OCI-LY7 (cell line): ENCODE data around the gene TMEM165.
"Not testable (repeated sequence)": the region's sequence is repeated elsewhere in the genome, so short reads cannot be mapped to it uniquely, and the experiment has no call there.

Experiments
- EZH2phosphoT487 ChIP-seq: fragments of 200-600 bp; sonication (generic); IDR thresholded peaks from 2 replicates; pipeline ENCODE4 v1.6.1; 2018; ENCODE audit warnings: low read depth, borderline replicate concordance, mild to moderate bottlenecking, mixed run types, antibody characterized with exemption, low read length, moderate library complexity, mixed read lengths
- TF ChIP-seq, protein P1 (sequence below): fragments of 200-600 bp; sonication (generic); conservative IDR thresholded peaks from 2 replicates; pipeline ENCODE4 v1.5.1; 2014; ENCODE audit warnings: mild to moderate bottlenecking, antibody characterized with exemption, low read length, moderate library complexity, mixed read lengths

GRCh38 chr4:55350870-55351269 lies 44.9 kb upstream of the TMEM165 start:
- TF ChIP-seq, protein P1, sequence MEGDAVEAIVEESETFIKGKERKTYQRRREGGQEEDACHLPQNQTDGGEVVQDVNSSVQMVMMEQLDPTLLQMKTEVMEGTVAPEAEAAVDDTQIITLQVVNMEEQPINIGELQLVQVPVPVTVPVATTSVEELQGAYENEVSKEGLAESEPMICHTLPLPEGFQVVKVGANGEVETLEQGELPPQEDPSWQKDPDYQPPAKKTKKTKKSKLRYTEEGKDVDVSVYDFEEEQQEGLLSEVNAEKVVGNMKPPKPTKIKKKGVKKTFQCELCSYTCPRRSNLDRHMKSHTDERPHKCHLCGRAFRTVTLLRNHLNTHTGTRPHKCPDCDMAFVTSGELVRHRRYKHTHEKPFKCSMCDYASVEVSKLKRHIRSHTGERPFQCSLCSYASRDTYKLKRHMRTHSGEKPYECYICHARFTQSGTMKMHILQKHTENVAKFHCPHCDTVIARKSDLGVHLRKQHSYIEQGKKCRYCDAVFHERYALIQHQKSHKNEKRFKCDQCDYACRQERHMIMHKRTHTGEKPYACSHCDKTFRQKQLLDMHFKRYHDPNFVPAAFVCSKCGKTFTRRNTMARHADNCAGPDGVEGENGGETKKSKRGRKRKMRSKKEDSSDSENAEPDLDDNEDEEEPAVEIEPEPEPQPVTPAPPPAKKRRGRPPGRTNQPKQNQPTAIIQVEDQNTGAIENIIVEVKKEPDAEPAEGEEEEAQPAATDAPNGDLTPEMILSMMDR, result not testable (repeated sequence)
- TF ChIP-seq EZH2phosphoT487, result not testable (repeated sequence)
